Mononuclear cell (primary cell): ENCODE measurements around the gene GC. TPM values are rescaled to one million over a fixed set of nuclear protein-coding genes. Genes with fewer than 3 reads are reported as not detected.

ENCODE experiments used
- H3K27me3 ChIP-seq: 2 replicates; pipeline ENCODE4 v1.6.0; 2011; ENCODE audit warnings: low read length, control low read depth; ENCODE audit not compliant: insufficient read depth
- H3K4me1 ChIP-seq: 2 replicates; pipeline ENCODE4 v1.5.1; 2011; ENCODE audit warnings: mild to moderate bottlenecking, low read length, control low read depth; ENCODE audit not compliant: insufficient read depth
- H3K4me3 ChIP-seq: 2 replicates; pipeline ENCODE4 v1.5.1; 2011; ENCODE audit warnings: mild to moderate bottlenecking, low read length, moderate library complexity
- H3K9me3 ChIP-seq: 2 replicates; pipeline ENCODE4 v1.5.1; 2011; ENCODE audit warnings: low read depth, mild to moderate bottlenecking, control low read depth, low read length
- total RNA-seq: library from RNA; depleted of rRNA; stranded (reverse); fragments of >200 nt; gene quantifications from one replicate; pipeline ENCODE4 v1.2.3, GENCODE V29; 2012

The GC gene
- total RNA-seq, 1 donor = not detected

GRCh38 chr4:71729856-71730255 lies 54.0 kb downstream of the GC start:
- Histone ChIP-seq H3K27me3 (no peaks in the 10 kb centered on the region), H3K4me1 (no peaks in the 10 kb centered on the region), H3K4me3 (no peak overlapping the region), H3K9me3 (no peaks in the 10 kb centered on the region)

GRCh38 chr4:71713611-71714203 lies 70.2 kb downstream of the GC start:
- Histone ChIP-seq H3K9me3 (no peaks in the 10 kb centered on the region), H3K27me3 (no peaks in the 10 kb centered on the region), H3K4me3 (no peak overlapping the region)

DNA sequence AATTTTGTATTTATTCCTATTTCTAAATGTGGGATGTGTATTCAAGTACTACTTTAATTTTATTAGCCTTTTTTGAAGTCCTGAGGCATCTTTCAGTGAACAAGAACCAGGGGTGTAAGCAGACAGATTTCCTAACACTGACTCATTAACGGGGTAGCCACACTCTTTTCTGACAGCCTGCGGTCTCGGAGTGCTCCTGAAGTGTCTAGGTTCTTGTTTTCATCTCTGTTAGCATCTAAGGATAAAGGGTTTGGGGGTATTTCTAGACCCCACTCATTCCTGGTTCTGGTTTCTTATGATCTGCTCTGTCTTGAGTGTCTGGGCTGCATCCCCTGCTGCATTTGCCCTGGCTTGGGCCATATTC lies 71.9 kb downstream of the GC start:
- no peaks in the 10 kb centered on the region for H3K27me3 ChIP-seq
- H3K4me3 ChIP-seq = no peak overlapping the region
- H3K4me1 ChIP-seq = no peaks in the 10 kb centered on the region
- H3K9me3 ChIP-seq = no peaks in the 10 kb centered on the region

More at GRCh38 chr4:71713611-71714203, 70.2 kb downstream of the GC start:
- H3K4me1 ChIP-seq = no peaks in the 10 kb centered on the region

DNA sequence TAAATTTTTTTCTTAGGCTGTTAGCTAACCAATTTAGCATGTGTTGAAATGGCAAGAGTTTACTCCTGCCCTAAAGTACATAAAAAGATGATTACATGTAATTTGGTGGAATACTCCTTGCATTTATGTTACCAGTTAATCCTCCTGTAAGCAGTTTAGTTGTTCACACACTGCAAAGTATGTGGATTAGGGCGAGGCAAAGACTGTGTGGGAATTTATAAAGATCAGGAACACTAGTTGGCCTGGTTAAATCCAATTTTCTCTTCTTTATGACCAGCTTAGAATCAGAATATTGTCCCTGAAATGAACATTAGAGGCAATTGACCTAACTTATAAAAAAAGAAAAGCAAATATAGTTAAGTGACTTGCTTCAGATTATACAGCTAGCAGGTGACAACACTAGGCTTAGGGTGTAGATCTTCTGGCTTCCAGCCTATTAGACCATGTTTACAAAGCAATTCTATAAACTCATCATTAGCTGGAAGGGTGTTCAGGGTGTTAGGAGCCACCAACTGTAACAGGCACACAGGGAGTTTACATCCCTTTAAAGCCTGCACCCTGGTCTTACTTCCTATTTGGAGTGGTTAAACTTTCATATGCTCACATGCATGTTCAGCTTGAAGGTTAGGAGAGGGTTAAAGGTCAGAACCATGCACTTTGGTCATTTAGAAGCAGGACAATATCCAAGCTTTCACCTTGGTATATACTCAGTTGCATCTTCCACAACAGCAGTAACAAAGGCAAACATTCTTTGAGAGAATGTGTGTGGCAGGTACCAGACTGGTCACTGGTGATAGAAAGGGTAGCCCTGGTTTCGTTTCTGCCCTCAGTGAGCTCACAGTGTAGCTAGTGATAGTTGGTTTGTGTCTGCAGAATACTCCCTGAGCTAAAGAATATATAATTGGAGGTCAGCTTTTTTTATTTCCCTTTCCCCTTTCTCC lies 72.6 kb downstream of the GC start:
- Histone ChIP-seq H3K9me3 (no peaks in the 10 kb centered on the region), H3K4me3 (no peak overlapping the region), H3K4me1 (no peaks in the 10 kb centered on the region), H3K27me3 (no peaks in the 10 kb centered on the region)

DNA sequence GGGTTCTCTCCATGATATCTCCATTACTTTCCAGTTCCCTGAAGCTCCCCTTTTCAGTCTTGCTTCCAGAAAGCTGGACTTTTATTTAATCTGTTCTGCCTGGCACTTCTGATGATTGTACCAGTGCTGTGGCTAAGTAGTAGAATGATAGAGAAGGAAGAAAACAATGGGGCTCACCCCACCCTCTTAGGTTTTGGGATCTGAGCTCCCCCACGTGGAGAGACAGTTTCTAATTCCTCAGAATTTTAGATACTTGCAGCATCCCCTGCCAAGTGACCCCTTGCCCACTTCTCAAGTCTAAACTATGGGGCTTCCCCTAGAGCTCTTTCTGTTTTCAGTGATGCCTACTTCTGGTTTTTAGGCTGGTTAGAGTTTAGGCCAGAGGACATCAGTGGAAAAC lies 73.9 kb downstream of the GC start:
- Histone ChIP-seq H3K9me3 (no peaks in the 10 kb centered on the region), H3K4me3 (no peak overlapping the region), H3K4me1 (no peaks in the 10 kb centered on the region), H3K27me3 (no peaks in the 10 kb centered on the region)

DNA sequence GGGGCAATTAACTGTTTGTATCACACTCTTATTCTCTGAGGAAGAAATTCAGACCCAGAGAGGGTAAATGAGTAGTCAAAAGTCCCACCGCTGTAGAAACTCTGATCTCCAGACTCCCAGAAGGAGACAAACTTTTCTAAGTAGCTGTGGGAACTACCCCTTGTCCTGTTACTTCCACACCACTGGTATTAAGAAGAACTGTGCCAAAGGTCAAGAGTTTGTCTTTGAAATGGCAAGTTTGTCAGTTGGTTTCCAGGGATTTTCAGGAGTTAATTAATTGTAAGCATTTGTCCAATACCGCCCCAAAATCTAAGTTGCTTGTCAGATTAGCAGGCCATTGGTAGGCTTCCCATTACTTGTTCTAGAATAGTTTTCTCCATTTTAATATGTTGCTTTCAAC lies 85.7 kb downstream of the GC start:
- H3K4me3 ChIP-seq = no peak overlapping the region
- H3K4me1 ChIP-seq = no peaks in the 10 kb centered on the region
- no peaks in the 10 kb centered on the region for H3K27me3 ChIP-seq
- H3K9me3 ChIP-seq = no peaks in the 10 kb centered on the region

DNA sequence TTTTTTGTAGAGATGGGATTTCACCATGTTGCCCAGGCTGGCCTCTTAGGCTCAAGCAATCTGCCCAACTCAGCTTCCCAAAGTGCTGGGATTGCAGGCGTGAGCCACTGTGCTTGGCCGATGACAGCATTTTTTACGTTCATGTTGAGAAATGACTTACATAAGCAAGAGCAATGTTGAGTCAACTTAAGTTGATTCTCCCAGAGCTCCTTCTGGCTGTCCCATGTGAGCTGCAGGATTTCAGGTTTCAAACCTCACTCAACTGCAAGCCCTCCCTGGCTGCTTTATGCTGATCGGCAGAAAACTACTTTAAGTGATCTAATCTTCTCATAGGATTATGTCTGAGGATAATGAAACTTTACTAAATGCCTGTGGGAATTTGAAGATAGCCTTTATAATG lies 86.8 kb downstream of the GC start:
- Histone ChIP-seq H3K27me3 (no peaks in the 10 kb centered on the region), H3K4me1 (no peaks in the 10 kb centered on the region), H3K4me3 (no peak overlapping the region), H3K9me3 (no peaks in the 10 kb centered on the region)

GRCh38 chr4:71694961-71695360 lies 88.9 kb downstream of the GC start:
- no peaks in the 10 kb centered on the region for H3K4me1 ChIP-seq
- no peaks in the 10 kb centered on the region for H3K9me3 ChIP-seq
- no peak overlapping the region for H3K4me3 ChIP-seq
- H3K27me3 ChIP-seq = no peaks in the 10 kb centered on the region

DNA sequence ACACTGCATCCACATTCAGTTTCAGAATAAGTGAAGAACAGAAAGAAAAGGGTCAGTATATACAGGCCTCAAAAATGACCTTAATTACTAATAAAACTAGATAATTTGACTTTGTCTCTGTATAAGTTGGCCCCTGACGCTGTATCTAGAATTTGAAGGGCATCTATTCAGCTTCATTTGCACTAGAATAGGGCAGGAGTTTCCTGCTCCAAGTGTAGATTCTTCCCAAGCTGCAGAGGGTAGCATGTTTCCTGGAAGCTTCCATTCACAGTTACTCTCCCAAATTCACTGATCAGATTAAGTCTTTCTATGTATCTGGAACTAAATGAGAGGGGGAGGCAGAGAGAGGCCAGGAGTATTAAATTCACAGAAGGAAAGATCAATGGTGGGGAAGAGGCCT lies 90.9 kb downstream of the GC start:
- H3K27me3 ChIP-seq = no peaks in the 10 kb centered on the region
- no peaks in the 10 kb centered on the region for H3K4me1 ChIP-seq
- no peaks in the 10 kb centered on the region for H3K9me3 ChIP-seq
- H3K4me3 ChIP-seq = no peak overlapping the region

DNA sequence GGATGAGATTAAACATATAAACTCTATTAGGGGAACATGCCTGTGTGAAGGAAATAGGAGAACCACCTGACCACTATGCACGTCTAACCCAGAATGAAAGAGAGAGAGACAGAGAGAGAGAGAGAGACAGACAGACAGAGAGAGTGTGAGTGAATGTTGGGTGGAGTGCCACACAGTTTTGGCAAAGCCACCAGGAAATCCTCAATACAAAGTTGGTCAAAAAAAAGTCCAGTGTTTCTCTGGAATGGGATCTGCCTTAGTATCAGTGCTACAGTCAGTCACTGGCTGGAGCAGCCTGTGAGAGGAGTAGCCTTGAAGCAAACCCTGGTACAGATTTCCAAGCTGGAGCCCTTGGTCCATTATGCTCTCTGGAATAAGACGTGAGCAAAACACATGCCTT lies 91.7 kb downstream of the GC start:
- Histone ChIP-seq H3K4me1 (no peaks in the 10 kb centered on the region), H3K4me3 (no peak overlapping the region), H3K9me3 (no peaks in the 10 kb centered on the region), H3K27me3 (no peaks in the 10 kb centered on the region)

Other genes with a start within 250 kb of the GC start
- 0.21 TPM for gene NPFFR2, start 247.9 kb upstream of the GC start, total RNA-seq